SK-N-SH (cell line): ENCODE results near the gene GATD1. TPM values are rescaled to one million over a fixed set of nuclear protein-coding genes. Genes with fewer than 3 reads are reported as not detected.
A peak's percentile ranks its signal among the peaks of the same experiment; 100 is the strongest.

Experiments used
- CTCF ChIA-PET: fragments of 300-600, 350-600 bp; formaldehyde crosslinking; extraction: SDS; loops from one replicate; lab custom pipeline; 2021; lab: Yijun Ruan, JAX
- POLR2A ChIA-PET: fragments of 350-600 bp; sonication (Branson Sonifier 250); formaldehyde crosslinking; extraction: SDS; loops from one replicate; lab custom pipeline; 2020; ENCODE audit warnings: antibody characterized with exemption, inconsistent platforms; lab: Yijun Ruan, JAX
- DNase-seq: peaks from one replicate; pipeline ENCODE4 v3.0.0; 2012
- H2AFZ ChIP-seq: fragments of 200-600 bp; sonication (generic); 2 replicates; pipeline ENCODE4 v1.8.1; 2016; ENCODE audit warnings: antibody characterized with exemption, mild to moderate bottlenecking, low read depth
- H3F3A ChIP-seq: fragments of 200-600 bp; sonication (generic); replicated peaks from 2 replicates; pipeline ENCODE3; 2016; ENCODE audit warnings: antibody characterized with exemption, mild to moderate bottlenecking; ENCODE audit not compliant: insufficient read depth
- H3K27ac ChIP-seq, 2 experiments: fragments of 200-500 bp in 1 of 2; fragments of 200-600 bp in 1 of 2; sonication (Bioruptor generic) in 1 of 2; sonication (generic), shearing (Covaris generic) in 1 of 2; 2 replicates each; pipeline versions ENCODE4 v1.5.1 to v1.6.1; 2014 to 2016; ENCODE audit warnings: low read depth in 2 of 2, inconsistent platforms in 1 of 2, low read length in 1 of 2, mild to moderate bottlenecking in 1 of 2, mixed read lengths in 1 of 2
- H3K27me3 ChIP-seq: fragments of 200-600 bp; sonication (generic), shearing (Covaris generic); 2 replicates; pipeline ENCODE4 v1.6.1; 2016; ENCODE audit warnings: mixed run types; ENCODE audit not compliant: insufficient read depth
- H3K36me3 ChIP-seq, 2 experiments: fragments of 200-500 bp in 1 of 2; fragments of 200-600 bp in 1 of 2; sonication (Bioruptor generic) in 1 of 2; sonication (generic) in 1 of 2; replicated peaks in 1 of 2; 2 replicates each; pipeline versions ENCODE3 to v1.5.1; 2014 to 2016; ENCODE audit warnings: low read length in 1 of 2, mild to moderate bottlenecking in 1 of 2; ENCODE audit not compliant: insufficient read depth in 2 of 2, control insufficient read depth in 1 of 2
- H3K4me1 ChIP-seq, 2 experiments: fragments of 200-500 bp in 1 of 2; fragments of 200-600 bp in 1 of 2; sonication (Bioruptor generic) in 1 of 2; sonication (generic), shearing (Covaris generic) in 1 of 2; 2 replicates each; pipeline versions ENCODE4 v1.5.1 to v1.6.1; 2014 to 2016; ENCODE audit warnings: low read depth in 1 of 2, low read length in 1 of 2, mixed run types in 1 of 2; ENCODE audit not compliant: insufficient read depth in 2 of 2, control insufficient read depth in 1 of 2
- H3K4me2 ChIP-seq: fragments of 200-600 bp; sonication (generic), shearing (Covaris generic); 2 replicates; pipeline ENCODE4 v1.6.1; 2017; ENCODE audit warnings: mixed run types
- H3K4me3 ChIP-seq, 2 experiments: fragments of 200-500 bp in 1 of 2; fragments of 200-600 bp in 1 of 2; sonication (Bioruptor generic) in 1 of 2; sonication (generic), shearing (Covaris generic) in 1 of 2; 2 replicates each; pipeline versions ENCODE4 v1.5.1 to v1.8.1; 2014 to 2016; ENCODE audit warnings: low read depth in 2 of 2, inconsistent platforms in 1 of 2, low read length in 1 of 2, mild to moderate bottlenecking in 1 of 2, mixed read lengths in 1 of 2, moderate library complexity in 1 of 2
- H3K79me2 ChIP-seq: fragments of 200-600 bp; sonication (generic); 2 replicates; pipeline ENCODE4 v1.8.1; 2017; ENCODE audit warnings: mild to moderate bottlenecking; ENCODE audit not compliant: insufficient read depth
- H3K9ac ChIP-seq: fragments of 200-600 bp; sonication (generic); 2 replicates; pipeline ENCODE4 v1.6.1; 2017; ENCODE audit warnings: mixed run types
- H3K9me2 ChIP-seq: fragments of 200-600 bp; sonication (generic); 2 replicates; pipeline ENCODE4 v1.6.1; 2017; ENCODE audit warnings: mixed run types
- H3K9me3 ChIP-seq: fragments of 200-600 bp; sonication (generic); 2 replicates; pipeline ENCODE4 v1.6.1; 2017; ENCODE audit warnings: mixed run types, mild to moderate bottlenecking, moderate library complexity
- H4K20me1 ChIP-seq: fragments of 200-600 bp; sonication (generic); 2 replicates; pipeline ENCODE4 v1.6.1; 2017; ENCODE audit warnings: mild to moderate bottlenecking, mixed run types; ENCODE audit not compliant: insufficient read depth
- EZH2phosphoT487 ChIP-seq: fragments of 200-600 bp; sonication (generic); IDR thresholded peaks from 2 replicates; pipeline ENCODE4 v1.6.1; 2017; ENCODE audit warnings: low read depth, mixed run types, mild to moderate bottlenecking, antibody characterized with exemption, moderate library complexity, borderline replicate concordance
- FOSL2 ChIP-seq: IDR thresholded peaks from 2 replicates; pipeline ENCODE4 v1.4.0; 2012; ENCODE audit warnings: low read depth, mild to moderate bottlenecking, moderate library complexity, borderline replicate concordance
- FOXJ3 ChIP-seq: sonication (generic); formaldehyde crosslinking; IDR thresholded peaks from 2 replicates; pipeline ENCODE4 v1.5.1; 2020; ENCODE audit warnings: mild to moderate bottlenecking, missing genetic modification reagents
- GATA2 ChIP-seq: sonication (generic); formaldehyde crosslinking; IDR thresholded peaks from 2 replicates; pipeline ENCODE4 v1.5.0; 2020; ENCODE audit warnings: mild to moderate bottlenecking, missing genetic modification reagents
- IRF3 ChIP-seq: fragments of 150-350 bp; IDR thresholded peaks from 2 replicates; pipeline ENCODE4 v1.6.1; 2016; ENCODE audit warnings: mild to moderate bottlenecking, low read depth, low read length
- JUND ChIP-seq: IDR thresholded peaks from 2 replicates; pipeline ENCODE4 v1.4.0; 2012
- MAX ChIP-seq: IDR thresholded peaks from 2 replicates; pipeline ENCODE4 v1.4.0; 2012; ENCODE audit warnings: low read depth
- MXI1 ChIP-seq: IDR thresholded peaks from 2 replicates; pipeline ENCODE4 v1.6.1; 2012; ENCODE audit warnings: mild to moderate bottlenecking, low read depth, low read length, improper control_type of control experiment
- NFIC ChIP-seq: IDR thresholded peaks from 2 replicates; pipeline ENCODE4 v1.4.0; 2012; ENCODE audit warnings: borderline replicate concordance
- PBX3 ChIP-seq: IDR thresholded peaks from 2 replicates; pipeline ENCODE4; 2012
- RAD21 ChIP-seq: IDR thresholded peaks from 2 replicates; pipeline ENCODE4 v1.6.1; 2012; ENCODE audit warnings: mild to moderate bottlenecking, low read length
- RCOR1 ChIP-seq: fragments of 150-350 bp; IDR thresholded peaks from 2 replicates; pipeline ENCODE4 v1.6.1; 2017; ENCODE audit warnings: antibody characterized with exemption, low read length
- REST ChIP-seq: IDR thresholded peaks from 2 replicates; pipeline ENCODE4 v1.6.1; 2012; ENCODE audit warnings: mild to moderate bottlenecking, low read depth, low read length, moderate library complexity
- RFX5 ChIP-seq: IDR thresholded peaks from 2 replicates; pipeline ENCODE4 v1.6.1; 2012; ENCODE audit warnings: mild to moderate bottlenecking, improper control_type of control experiment, low read length
- SIN3A ChIP-seq: IDR thresholded peaks from 2 replicates; pipeline ENCODE4 v1.6.1; 2012; ENCODE audit warnings: low read depth, mild to moderate bottlenecking, low read length, moderate library complexity, borderline replicate concordance
- SMC3 ChIP-seq: IDR thresholded peaks from 2 replicates; pipeline ENCODE4 v1.6.1; 2012; ENCODE audit warnings: low read depth, low read length, improper control_type of control experiment
- TCF12 ChIP-seq: IDR thresholded peaks from 2 replicates; pipeline ENCODE4 v1.4.0; 2012
- TEAD4 ChIP-seq: IDR thresholded peaks from 2 replicates; pipeline ENCODE4 v1.4.0; 2012; ENCODE audit warnings: mild to moderate bottlenecking, borderline replicate concordance; ENCODE audit not compliant: insufficient read depth
- USF2 ChIP-seq: fragments of 150-350 bp; IDR thresholded peaks from 2 replicates; pipeline ENCODE4 v1.6.1; 2017; ENCODE audit warnings: antibody characterized with exemption, low read length, low read depth, borderline replicate concordance
- WGBS: methylation state at CpG from one replicate; pipeline ENCODE4 v1.1.6; 2017; ENCODE audit warnings: low lambda C conversion rate; 5-methylcytosine and 5-hydroxymethylcytosine counted together
- polyA plus RNA-seq, 3 experiments: library from polyadenylated mRNA; depleted of rRNA; stranded (reverse); fragments of >200 nt; gene quantifications; 2 replicates each; pipeline ENCODE4 v1.2.3, GENCODE V29; 2012

Gene GATD1
- polyA plus RNA-seq, 1 of the 3 experiments (the other 2 are of a cell fraction), result 86.2 TPM

- no peaks in the 10 kb centered on the region for H3K36me3 ChIP-seq
- no peak overlapping the region for H3K27ac ChIP-seq
- H3F3A ChIP-seq, result no peaks in the 10 kb centered on the region
- no peaks in the 10 kb centered on the region for H3K9me3 ChIP-seq
- H2AFZ ChIP-seq, result no peak overlapping the region
- TF ChIP-seq FOSL2, result no peak
- no peak for TF ChIP-seq FOXJ3
- TF ChIP-seq RFX5, result no peak
- no peak for TF ChIP-seq TEAD4
- no peak for TF ChIP-seq NFIC
- no peak for TF ChIP-seq MXI1
- TF ChIP-seq SIN3A, result no peak
- TF ChIP-seq TCF12, result no peak
- TF ChIP-seq SMC3, result no peak
- TF ChIP-seq MAX, result no peak
- no peak for TF ChIP-seq REST
- TF ChIP-seq EZH2phosphoT487, result no peak
- TF ChIP-seq GATA2 (CRISPR knock-in tag), result no peak
- no peak for TF ChIP-seq JUND
- no peak for TF ChIP-seq PBX3
- no peak for TF ChIP-seq RCOR1
- no peak for TF ChIP-seq RAD21
- TF ChIP-seq IRF3, result no peak
- TF ChIP-seq USF2, result no peak
- H4K20me1 ChIP-seq, result no peaks in the 10 kb centered on the region
- H3K4me2 ChIP-seq, result 0 out of 2 replicates have a peak overlapping the region, but pooled peaks have one; percentile 19
- H3K9me2 ChIP-seq, result no peaks in the 10 kb centered on the region
- CTCF ChIA-PET, result interaction anchor here (0.6 to 11.8 kb wide), 9 partner anchors 8 to 186 kb away, joined by 3 to 150 read pairs (median 4); partner anchors contain the start of genes DEAF1 and TMEM80
- H3K27me3 ChIP-seq, result peaks cover 47% of the 10 kb centered on the region
- POLR2A ChIA-PET, result interaction anchor here (0.5 kb wide), 1 partner anchor 59 kb away, joined by 3 read pairs; no protein-coding TSS in a partner anchor
- peak; percentile 18 for DNase-seq
- H3K4me1 ChIP-seq, result peaks cover 0 to 12% of the 10 kb centered on the region in 2 experiments; a peak in 1 of 4 replicates
- no peak overlapping the region for H3K9ac ChIP-seq
- no peaks in the 10 kb centered on the region for H3K79me2 ChIP-seq
- WGBS, result 63% methylated on average over 14 of the region's 35 CpGs
- peak overlapping the region in 1 of 2 experiments; percentile 24; a peak in 1 of 4 replicates for H3K4me3 ChIP-seq
These were observed 57.2 kb downstream of the GATD1 start for GRCh38 chr11:720017-720641.
